Ectodermal cell (in vitro differentiated cells): ENCODE measurements around the gene TNFRSF25.

Source experiments
- H3K27ac ChIP-seq: 2 replicates; pipeline ENCODE4 v1.7.0; 2013; ENCODE audit warnings: mild to moderate bottlenecking, low read depth, low read length; ENCODE audit not compliant: insufficient read depth, poor library complexity, severe bottlenecking
- H3K27me3 ChIP-seq: 2 replicates; pipeline ENCODE4 v1.7.0; 2013; ENCODE audit warnings: mild to moderate bottlenecking, low read length; ENCODE audit not compliant: insufficient read depth, control insufficient read depth, poor library complexity, severe bottlenecking
- H3K36me3 ChIP-seq: one replicate; pipeline ENCODE4 v1.7.0; 2013; ENCODE audit warnings: low read length; ENCODE audit not compliant: control insufficient read depth, insufficient read depth
- H3K4me1 ChIP-seq: one replicate; pipeline ENCODE4 v1.7.0; 2013; ENCODE audit warnings: low read length; ENCODE audit not compliant: control insufficient read depth, insufficient read depth
- H3K4me3 ChIP-seq: 2 replicates; pipeline ENCODE4 v1.7.0; 2013; ENCODE audit warnings: low read depth, low read length, control low read depth; ENCODE audit not compliant: insufficient read depth
- H3K9me3 ChIP-seq: 2 replicates; pipeline ENCODE4 v1.7.0; 2013; ENCODE audit warnings: mild to moderate bottlenecking, low read length, moderate library complexity; ENCODE audit not compliant: control insufficient read depth
- WGBS, 2 experiments: methylation state at CpG; one replicate each; pipeline ENCODE4 v1.1.7; 2013; ENCODE audit warnings: missing lambda C conversion rate in 2 of 2; 5-methylcytosine and 5-hydroxymethylcytosine counted together

The TNFRSF25 gene

GRCh38 chr1:6424000-6424565 is 41.9 kb downstream of the TNFRSF25 start:
- 10 to 13% methylated on average over 35 of the region's 35 CpGs for WGBS, 2 experiments

GRCh38 chr1:6423321-6423999 is 42.5 kb downstream of the TNFRSF25 start:
- Histone ChIP-seq H3K4me3 (no peak overlapping the region), H3K4me1 (peaks cover 26% of the 10 kb centered on the region)

More at GRCh38 chr1:6424000-6424565, 41.9 kb downstream of the TNFRSF25 start:
- H3K27me3 ChIP-seq = peaks cover 85% of the 10 kb centered on the region
- peaks cover 24% of the 10 kb centered on the region for H3K4me1 ChIP-seq
- H3K27ac ChIP-seq = no peak overlapping the region
- H3K9me3 ChIP-seq = no peaks in the 10 kb centered on the region
- H3K36me3 ChIP-seq = no peaks in the 10 kb centered on the region
- H3K4me3 ChIP-seq = no peak overlapping the region

GRCh38 chr1:6421266-6421665 is 44.7 kb downstream of the TNFRSF25 start:
- peaks cover 16% of the 10 kb centered on the region for H3K4me1 ChIP-seq
- H3K4me3 ChIP-seq = no peak overlapping the region
- 55 to 57% methylated on average over 4 of the region's 4 CpGs for whole genome bisulfite sequencing, 2 experiments
- no peak overlapping the region for H3K27ac ChIP-seq
- H3K9me3 ChIP-seq = no peaks in the 10 kb centered on the region
- H3K36me3 ChIP-seq = no peaks in the 10 kb centered on the region
- H3K27me3 ChIP-seq = peaks cover 100% of the 10 kb centered on the region

More at GRCh38 chr1:6423321-6423999, 42.5 kb downstream of the TNFRSF25 start:
- no peaks in the 10 kb centered on the region for H3K9me3 ChIP-seq
- WGBS, 2 experiments = 17 to 18% methylated on average over 24 of the region's 24 CpGs
- peaks cover 91% of the 10 kb centered on the region for H3K27me3 ChIP-seq
- H3K27ac ChIP-seq = no peak overlapping the region
- H3K36me3 ChIP-seq = no peaks in the 10 kb centered on the region

GRCh38 chr1:6420454-6421042 is 45.4 kb downstream of the TNFRSF25 start:
- H3K27ac ChIP-seq = no peak overlapping the region
- peaks cover 100% of the 10 kb centered on the region for H3K27me3 ChIP-seq
- H3K4me3 ChIP-seq = no peak overlapping the region
- 12% methylated on average over 44 of the region's 44 CpGs for WGBS, 2 experiments
- H3K4me1 ChIP-seq = peaks cover 16% of the 10 kb centered on the region
- H3K9me3 ChIP-seq = no peaks in the 10 kb centered on the region
- H3K36me3 ChIP-seq = no peaks in the 10 kb centered on the region

- WGBS, 2 experiments = 1% methylated on average over 62 of the region's 62 CpGs
- Histone ChIP-seq H3K36me3 (no peaks in the 10 kb centered on the region), H3K4me3 (peak within 1 kb of the TSS; percentile 27), H3K27me3 (peaks cover 100% of the 10 kb centered on the region), H3K9me3 (no peaks in the 10 kb centered on the region), H3K27ac (no peak within 1 kb of the TSS), H3K4me1 (peaks cover 16% of the 10 kb centered on the region)
These were observed 46.0 kb downstream of the TNFRSF25 start, which contains the start of gene HES2 for GRCh38 chr1:6419804-6420453. HES2 (minus strand) TSS chr1:6419919; CDS start chr1:6419820, 99 bp downstream.

GRCh38 chr1:6419397-6419803 is 46.6 kb downstream of the TNFRSF25 start:
- Histone ChIP-seq H3K27ac (no peak overlapping the region), H3K27me3 (peaks cover 100% of the 10 kb centered on the region), H3K36me3 (no peaks in the 10 kb centered on the region), H3K4me1 (peaks cover 16% of the 10 kb centered on the region), H3K4me3 (peak overlapping the region; percentile 27), H3K9me3 (no peaks in the 10 kb centered on the region)
- WGBS, 2 experiments = 3 to 4% methylated on average over 48 of the region's 48 CpGs

- Histone ChIP-seq H3K27ac (no peak overlapping the region), H3K9me3 (no peaks in the 10 kb centered on the region), H3K27me3 (peaks cover 96% of the 10 kb centered on the region), H3K4me3 (peak overlapping the region; percentile 27), H3K4me1 (peaks cover 16% of the 10 kb centered on the region), H3K36me3 (no peaks in the 10 kb centered on the region)
- WGBS, 2 experiments = 17 to 19% methylated on average over 69 of the region's 69 CpGs
These were observed 47.1 kb downstream of the TNFRSF25 start for GRCh38 chr1:6418668-6419396.

GRCh38 chr1:6417961-6418667 is 47.9 kb downstream of the TNFRSF25 start:
- Histone ChIP-seq H3K4me1 (peaks cover 12% of the 10 kb centered on the region), H3K9me3 (no peaks in the 10 kb centered on the region), H3K36me3 (no peaks in the 10 kb centered on the region), H3K4me3 (no peak overlapping the region), H3K27ac (no peak overlapping the region), H3K27me3 (peaks cover 95% of the 10 kb centered on the region)
- 76 to 81% methylated on average over 8 of the region's 8 CpGs for WGBS, 2 experiments

GRCh38 chr1:6416906-6417305 is 49.1 kb downstream of the TNFRSF25 start:
- H3K4me1 ChIP-seq = peaks cover 12% of the 10 kb centered on the region
- H3K36me3 ChIP-seq = no peaks in the 10 kb centered on the region
- H3K9me3 ChIP-seq = no peaks in the 10 kb centered on the region
- H3K27me3 ChIP-seq = peaks cover 86% of the 10 kb centered on the region
- H3K27ac ChIP-seq = no peak overlapping the region
- H3K4me3 ChIP-seq = no peak overlapping the region
- 91 to 92% methylated on average over 5 of the region's 5 CpGs for WGBS, 2 experiments
